Measurements from ENCODE around the gene AFAP1L2.
A peak's percentile ranks its signal among the peaks of the same experiment; 100 is the strongest.

The AFAP1L2 gene

GRCh38 chr10:114349522-114350215 lies 54.6 kb downstream of the AFAP1L2 start:
- TF ChIP-seq CTCF (conservative IDR thresholded peaks at IDR 0.05), result no peak
- H3K27ac ChIP-seq, result peak overlapping the region; percentile 54

GRCh38 chr10:114349071-114349470 lies 55.2 kb downstream of the AFAP1L2 start:
- peak overlapping the region; percentile 54 for H3K27ac ChIP-seq

- no peak overlapping the region for H3K27ac ChIP-seq
- no peak for TF ChIP-seq CTCF (conservative IDR thresholded peaks at IDR 0.05)
Observed at GRCh38 chr10:114347791-114348190, 56.5 kb downstream of the AFAP1L2 start.

- no peak overlapping the region for H3K27ac ChIP-seq
- TF ChIP-seq CTCF (conservative IDR thresholded peaks at IDR 0.05), result no peak
Observed at GRCh38 chr10:114347241-114347640, 57.1 kb downstream of the AFAP1L2 start.

GRCh38 chr10:114346176-114347031 lies 57.9 kb downstream of the AFAP1L2 start:
- H3K27ac ChIP-seq, result no peak overlapping the region
- TF ChIP-seq CTCF (conservative IDR thresholded peaks at IDR 0.05), result no peak

GRCh38 chr10:114345701-114346100 lies 58.6 kb downstream of the AFAP1L2 start:
- no peak for TF ChIP-seq CTCF (conservative IDR thresholded peaks at IDR 0.05)

DNA sequence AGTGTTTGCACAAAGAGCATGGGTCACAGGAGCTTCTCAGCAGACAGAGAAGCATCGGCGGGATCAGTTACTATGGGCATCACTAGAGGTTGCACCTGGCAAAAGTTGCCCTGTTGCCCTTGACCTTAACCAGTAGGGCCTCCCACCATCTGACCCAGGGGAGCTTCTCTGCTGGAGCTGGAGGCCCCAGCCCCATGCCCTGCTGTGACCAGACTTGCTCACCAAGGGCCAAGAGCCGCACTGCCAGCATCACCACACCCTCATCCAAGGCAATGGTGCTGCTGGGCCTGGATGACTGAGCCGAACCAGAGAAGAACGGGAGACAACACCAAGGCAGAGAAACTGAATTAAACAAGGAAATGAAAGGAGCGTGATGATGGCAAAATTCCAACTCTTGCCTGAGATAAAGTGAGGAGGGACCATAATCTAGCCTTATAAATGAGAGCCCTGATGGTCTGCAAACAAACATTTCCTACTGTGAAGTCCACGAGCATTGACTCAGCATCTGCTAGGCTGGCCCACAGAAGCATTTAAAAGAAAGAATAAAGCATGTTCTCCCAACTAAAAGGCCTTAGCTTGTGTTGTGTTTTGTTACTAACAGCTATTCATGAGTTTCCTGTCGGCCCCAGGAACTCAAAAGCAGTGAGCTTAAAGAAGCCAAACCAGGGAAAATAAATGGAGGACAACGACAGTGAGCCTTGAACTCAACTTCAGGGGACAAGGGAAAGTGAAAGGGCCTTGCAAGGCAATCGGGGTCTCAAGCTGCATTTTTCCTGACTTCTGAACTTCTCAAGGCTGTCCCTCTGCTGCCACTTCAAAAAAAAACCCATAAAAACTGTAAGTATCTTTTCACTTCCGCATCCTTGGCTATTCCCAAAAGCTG lies 60.4 kb downstream of the AFAP1L2 start:
- peak overlapping the region; percentile 25; the same call in 1 of the 2 replicates for H3K27ac ChIP-seq
- TF ChIP-seq CTCF (conservative IDR thresholded peaks at IDR 0.05), result no peak

More at GRCh38 chr10:114345701-114346100, 58.6 kb downstream of the AFAP1L2 start:
- H3K27ac ChIP-seq, result no peak overlapping the region

All from VCaP (cell line).